Body of pancreas (tissue), 4 donors: ENCODE results near the gene TELO2.

Experiments used
- POLR2A ChIP-seq, 3 donors: fragments of 450-650 bp; IDR thresholded peaks; one replicate each; pipeline ENCODE4 v1.6.1; 2016; ENCODE audit warnings: antibody characterized with exemption in 3 of 3, mild to moderate bottlenecking in 2 of 3
- TF ChIP-seq, protein P1 (sequence below), 7 experiments: fragments of 450-650 bp in 4 of 7; fragments of 200-600 bp in 3 of 7; sonication (generic) in 3 of 7; IDR thresholded peaks; one replicate each; pipeline ENCODE4 v1.5.1; 2016 to 2019; ENCODE audit warnings: antibody characterized with exemption in 7 of 7

DNA sequence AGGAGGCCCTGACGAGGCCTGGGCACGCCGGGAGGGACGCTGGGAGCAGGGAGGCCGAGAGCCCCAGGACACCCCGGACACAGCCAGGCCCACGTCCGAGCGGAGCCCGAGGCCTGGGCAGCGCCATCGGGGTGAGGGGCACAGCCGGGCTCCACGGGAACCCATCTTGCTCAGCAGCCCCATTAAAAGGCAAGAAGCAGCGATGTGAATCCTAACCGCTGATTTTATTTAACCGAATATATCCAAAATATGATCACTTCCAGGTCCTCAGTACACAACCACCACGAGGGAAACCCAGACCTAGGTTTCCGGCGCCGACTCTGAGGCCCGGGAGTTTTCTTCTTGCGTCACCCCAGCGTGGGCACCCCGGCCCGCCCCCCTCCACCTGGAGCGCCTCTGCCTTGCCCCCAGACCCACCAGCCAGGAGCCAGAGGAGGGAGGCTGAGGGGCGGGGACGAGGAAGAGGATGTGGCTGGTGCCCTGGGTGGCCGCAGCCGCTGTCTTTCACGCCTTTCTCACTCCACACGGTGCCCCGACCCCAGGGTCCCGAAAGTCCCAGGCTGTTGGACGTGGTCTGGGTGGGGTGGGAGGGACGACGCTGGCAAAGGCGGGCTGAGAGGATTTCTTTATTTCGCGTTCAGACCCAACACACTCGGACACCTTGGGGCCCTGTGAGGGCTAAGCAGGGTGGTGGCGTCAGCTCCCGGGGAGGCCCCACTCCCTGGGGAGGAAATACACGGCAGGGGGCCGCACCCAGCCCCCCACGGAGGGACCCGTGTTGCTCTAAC is 48.2 kb upstream of the TELO2 start:
- TF ChIP-seq, protein P1, sequence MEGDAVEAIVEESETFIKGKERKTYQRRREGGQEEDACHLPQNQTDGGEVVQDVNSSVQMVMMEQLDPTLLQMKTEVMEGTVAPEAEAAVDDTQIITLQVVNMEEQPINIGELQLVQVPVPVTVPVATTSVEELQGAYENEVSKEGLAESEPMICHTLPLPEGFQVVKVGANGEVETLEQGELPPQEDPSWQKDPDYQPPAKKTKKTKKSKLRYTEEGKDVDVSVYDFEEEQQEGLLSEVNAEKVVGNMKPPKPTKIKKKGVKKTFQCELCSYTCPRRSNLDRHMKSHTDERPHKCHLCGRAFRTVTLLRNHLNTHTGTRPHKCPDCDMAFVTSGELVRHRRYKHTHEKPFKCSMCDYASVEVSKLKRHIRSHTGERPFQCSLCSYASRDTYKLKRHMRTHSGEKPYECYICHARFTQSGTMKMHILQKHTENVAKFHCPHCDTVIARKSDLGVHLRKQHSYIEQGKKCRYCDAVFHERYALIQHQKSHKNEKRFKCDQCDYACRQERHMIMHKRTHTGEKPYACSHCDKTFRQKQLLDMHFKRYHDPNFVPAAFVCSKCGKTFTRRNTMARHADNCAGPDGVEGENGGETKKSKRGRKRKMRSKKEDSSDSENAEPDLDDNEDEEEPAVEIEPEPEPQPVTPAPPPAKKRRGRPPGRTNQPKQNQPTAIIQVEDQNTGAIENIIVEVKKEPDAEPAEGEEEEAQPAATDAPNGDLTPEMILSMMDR (IDR thresholded peaks at IDR 0.05) = no peak
- no peak for TF ChIP-seq POLR2A (IDR thresholded peaks at IDR 0.05)
